GM12875 (cell line): Measurements from ENCODE around the gene RBM45.

Experiments used
- H3K4me3 ChIP-seq: one replicate; pipeline ENCODE4 v1.5.1; 2011; ENCODE audit warnings: low read depth, low read length, control low read depth
- TF ChIP-seq, protein P1 (sequence below): IDR thresholded peaks from 2 replicates; pipeline ENCODE4 v1.5.1; 2011; ENCODE audit warnings: low read depth, mild to moderate bottlenecking, control low read depth, inconsistent platforms, low read length, moderate library complexity, borderline replicate concordance; ENCODE audit not compliant: insufficient read depth

The RBM45 gene, protein sequence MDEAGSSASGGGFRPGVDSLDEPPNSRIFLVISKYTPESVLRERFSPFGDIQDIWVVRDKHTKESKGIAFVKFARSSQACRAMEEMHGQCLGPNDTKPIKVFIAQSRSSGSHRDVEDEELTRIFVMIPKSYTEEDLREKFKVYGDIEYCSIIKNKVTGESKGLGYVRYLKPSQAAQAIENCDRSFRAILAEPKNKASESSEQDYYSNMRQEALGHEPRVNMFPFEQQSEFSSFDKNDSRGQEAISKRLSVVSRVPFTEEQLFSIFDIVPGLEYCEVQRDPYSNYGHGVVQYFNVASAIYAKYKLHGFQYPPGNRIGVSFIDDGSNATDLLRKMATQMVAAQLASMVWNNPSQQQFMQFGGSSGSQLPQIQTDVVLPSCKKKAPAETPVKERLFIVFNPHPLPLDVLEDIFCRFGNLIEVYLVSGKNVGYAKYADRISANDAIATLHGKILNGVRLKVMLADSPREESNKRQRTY

DNA sequence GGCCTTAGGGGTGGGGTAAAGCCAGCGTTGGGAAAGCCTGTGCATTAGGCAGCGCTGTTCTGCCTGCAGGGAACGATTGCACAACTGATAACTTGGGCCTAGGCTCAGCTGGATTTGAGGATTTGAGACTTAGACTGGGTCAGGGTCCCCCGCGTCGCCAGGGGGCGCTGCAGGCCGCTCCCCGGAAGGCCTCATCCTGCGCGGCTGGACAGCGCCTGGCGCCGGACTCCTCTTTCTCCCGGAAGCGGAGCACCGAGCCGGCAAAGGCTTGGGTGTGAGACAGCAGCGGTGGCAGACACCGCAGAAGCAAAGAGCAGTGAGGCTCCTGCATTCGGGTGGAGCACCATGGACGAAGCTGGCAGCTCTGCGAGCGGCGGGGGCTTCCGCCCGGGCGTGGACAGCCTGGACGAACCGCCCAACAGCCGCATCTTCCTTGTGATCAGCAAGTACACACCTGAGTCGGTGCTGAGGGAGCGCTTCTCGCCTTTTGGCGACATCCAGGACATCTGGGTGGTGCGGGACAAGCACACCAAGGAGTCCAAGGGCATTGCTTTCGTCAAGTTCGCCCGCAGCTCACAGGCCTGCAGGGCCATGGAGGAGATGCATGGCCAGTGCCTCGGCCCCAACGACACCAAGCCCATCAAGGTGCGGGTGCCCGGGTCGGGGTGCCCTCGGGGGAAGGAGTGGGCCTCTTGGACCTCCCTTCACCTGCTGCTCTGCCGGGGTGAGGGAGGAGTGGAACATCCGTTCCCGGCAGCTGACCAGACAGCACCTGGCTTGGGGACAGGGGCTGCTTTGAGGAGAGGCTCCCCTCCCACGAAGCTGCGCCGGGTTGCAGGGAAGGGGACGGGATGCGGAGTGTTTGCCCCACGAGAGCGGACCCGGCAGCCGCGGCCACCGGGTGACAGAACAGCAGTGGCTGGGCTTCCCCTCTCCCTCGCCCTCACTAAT, at the start of gene RBM45:
Gene RBM45, plus strand, starts transcription at position 236 of the 951 bp plus-strand sequence. Its CDS starts 110 bp downstream, at position 346.
- TF ChIP-seq, protein P1, sequence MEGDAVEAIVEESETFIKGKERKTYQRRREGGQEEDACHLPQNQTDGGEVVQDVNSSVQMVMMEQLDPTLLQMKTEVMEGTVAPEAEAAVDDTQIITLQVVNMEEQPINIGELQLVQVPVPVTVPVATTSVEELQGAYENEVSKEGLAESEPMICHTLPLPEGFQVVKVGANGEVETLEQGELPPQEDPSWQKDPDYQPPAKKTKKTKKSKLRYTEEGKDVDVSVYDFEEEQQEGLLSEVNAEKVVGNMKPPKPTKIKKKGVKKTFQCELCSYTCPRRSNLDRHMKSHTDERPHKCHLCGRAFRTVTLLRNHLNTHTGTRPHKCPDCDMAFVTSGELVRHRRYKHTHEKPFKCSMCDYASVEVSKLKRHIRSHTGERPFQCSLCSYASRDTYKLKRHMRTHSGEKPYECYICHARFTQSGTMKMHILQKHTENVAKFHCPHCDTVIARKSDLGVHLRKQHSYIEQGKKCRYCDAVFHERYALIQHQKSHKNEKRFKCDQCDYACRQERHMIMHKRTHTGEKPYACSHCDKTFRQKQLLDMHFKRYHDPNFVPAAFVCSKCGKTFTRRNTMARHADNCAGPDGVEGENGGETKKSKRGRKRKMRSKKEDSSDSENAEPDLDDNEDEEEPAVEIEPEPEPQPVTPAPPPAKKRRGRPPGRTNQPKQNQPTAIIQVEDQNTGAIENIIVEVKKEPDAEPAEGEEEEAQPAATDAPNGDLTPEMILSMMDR = peak; percentile 99
- peak within 1 kb of the TSS; percentile 73 for H3K4me3 ChIP-seq

DNA sequence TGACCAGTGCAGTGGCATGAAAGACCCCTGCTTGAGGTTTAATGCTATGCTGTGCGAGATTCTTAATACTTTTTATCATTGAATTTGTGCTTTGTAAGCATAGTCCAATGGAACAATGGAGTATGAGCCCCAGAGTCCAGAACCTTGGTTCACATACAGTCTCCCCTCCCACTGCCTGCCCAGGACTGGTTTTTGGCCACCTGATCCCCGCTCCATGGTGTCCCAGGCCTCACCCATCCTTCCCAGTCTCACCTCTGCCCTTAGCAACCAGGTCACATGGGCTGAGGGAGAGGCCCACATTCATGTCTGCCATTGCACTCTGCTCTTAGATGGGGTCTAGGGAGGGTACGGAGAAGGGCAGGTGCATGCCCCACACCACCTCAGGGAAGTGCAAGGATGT, 45.9 kb upstream of the RBM45 start:
- no peak overlapping the region for H3K4me3 ChIP-seq
- TF ChIP-seq, protein P1 = no peak

DNA sequence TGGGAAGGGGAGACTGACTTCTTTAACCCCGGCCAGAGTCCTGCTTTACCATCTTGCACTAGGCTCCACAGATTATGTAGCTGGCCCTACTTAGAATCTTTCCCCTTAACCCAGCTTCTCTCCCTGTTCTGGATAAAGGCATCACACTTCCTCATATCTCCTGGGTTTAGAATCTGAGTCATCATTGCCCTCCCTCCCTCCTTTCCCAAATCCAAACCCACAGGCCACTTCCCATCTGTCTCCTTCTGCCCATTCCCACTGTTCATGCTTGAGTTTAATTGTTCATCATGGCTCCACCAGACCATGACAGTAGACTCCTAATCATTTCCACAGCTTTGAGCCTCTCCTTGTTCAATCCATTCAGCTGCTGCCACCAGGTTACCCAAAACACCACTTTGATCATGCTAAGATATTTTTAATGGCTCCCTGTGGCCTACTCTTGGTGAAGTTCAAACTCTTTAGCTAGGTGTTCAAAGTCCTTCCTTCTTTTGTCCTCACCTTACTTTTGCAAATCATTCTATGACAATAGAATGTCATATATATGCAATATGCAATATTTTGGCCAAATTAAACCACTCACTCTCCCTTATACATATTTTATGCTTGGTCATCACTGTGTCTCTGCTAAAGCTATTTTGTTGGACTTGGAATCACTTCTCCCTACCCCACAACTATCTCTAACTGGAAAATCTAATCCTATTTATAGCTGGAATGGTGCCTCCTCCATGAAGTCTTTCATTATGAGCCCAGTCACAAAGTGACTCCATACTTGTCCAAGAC, 45.2 kb upstream of the RBM45 start:
- TF ChIP-seq, protein P1 = no peak
- no peak overlapping the region for H3K4me3 ChIP-seq

DNA sequence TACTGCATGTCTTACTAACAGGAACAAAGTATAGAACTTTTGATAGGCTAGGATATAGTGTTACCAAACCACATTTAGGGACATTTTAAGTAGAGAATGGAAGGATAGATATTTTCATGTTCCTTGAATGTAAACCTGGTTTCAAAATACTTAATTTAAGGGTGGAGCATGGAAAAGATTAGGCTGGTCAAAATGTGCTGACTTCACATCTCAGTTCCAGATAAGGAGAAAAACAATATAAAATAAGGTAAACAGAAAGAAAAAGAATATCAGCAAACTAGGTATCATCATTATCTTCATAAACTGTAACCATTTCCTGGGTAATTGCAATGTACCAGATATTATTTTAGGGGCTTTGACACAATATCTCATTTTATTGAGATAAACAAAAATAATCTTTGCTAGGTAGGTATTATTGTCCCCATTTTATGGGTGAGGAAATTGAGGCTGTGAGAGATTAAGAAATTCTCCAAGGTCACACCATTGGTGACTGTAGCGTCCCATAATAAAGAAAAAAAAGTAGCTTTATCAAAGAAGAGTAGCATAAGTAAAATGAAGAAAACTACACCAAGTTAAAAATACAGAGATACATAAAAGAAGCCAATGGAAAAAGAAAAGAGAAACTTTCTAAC, 43.3 kb upstream of the RBM45 start:
- TF ChIP-seq, protein P1 = no peak
- H3K4me3 ChIP-seq = no peak overlapping the region

DNA sequence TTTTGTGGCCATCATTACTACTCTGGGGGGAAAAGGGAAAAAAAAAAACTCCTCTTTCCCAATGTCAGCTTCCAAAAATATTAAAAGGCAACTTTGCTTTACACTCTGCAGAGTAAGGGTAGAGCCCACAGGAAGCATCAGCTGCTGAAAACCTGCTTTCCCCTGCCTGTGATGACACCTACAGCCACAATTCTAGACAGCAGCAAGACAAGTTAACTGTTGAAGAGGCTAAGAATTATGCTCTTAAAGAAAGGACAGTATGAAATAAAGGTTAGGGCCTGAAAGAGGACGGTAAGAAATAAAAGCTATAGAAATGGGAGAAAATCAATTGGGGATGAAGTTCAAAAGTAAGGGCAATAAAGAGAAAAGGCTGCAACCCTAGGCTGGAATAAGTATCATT, 42.7 kb upstream of the RBM45 start:
- no peak overlapping the region for H3K4me3 ChIP-seq
- TF ChIP-seq, protein P1 = no peak

DNA sequence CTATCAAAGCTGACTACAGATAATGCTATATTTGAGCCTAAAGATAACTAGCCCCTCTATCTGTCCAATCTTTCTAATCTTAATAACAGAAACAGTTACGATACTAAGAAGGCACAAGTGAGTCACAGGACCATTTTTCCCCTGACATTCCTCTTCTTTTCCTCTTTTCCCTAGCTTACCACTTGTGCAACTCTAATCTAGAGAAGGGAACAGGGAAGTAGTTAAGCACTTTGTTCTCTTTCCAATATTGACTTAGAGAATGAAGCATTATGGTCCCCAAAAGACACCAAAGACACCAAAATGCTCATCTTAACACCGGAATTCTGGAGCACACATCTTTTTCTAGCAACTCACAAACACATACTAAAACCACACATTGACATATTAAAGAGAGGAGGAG, 41.4 kb upstream of the RBM45 start:
- H3K4me3 ChIP-seq = no peak overlapping the region
- TF ChIP-seq, protein P1 = no peak
